ENCODE data around the gene KLHDC7B.

KLHDC7B gene

GRCh38 chr22:50529897-50530579 is 15.7 kb upstream of the KLHDC7B start, which contains the start of gene TYMP:
Gene TYMP (minus strand): TSS chr22:50530012. CDS start chr22:50529709, 303 bp downstream.
- peak; percentile 78 for DNase-seq (ENCODE audit: low read depth)

- DNase-seq (ENCODE audit: low read depth) = no peak
These were observed 15.2 kb upstream of the KLHDC7B start for GRCh38 chr22:50530580-50530876.

- DNase-seq (ENCODE audit: low read depth) = peak; percentile 76
These were observed 14.7 kb upstream of the KLHDC7B start for GRCh38 chr22:50530877-50531545.

- peak; percentile 11 for DNase-seq (ENCODE audit: low read depth)
These were observed 14.1 kb upstream of the KLHDC7B start for GRCh38 chr22:50531546-50531961.

- peak; percentile 75 for DNase-seq (ENCODE audit: low read depth)
These were observed 13.6 kb upstream of the KLHDC7B start for GRCh38 chr22:50531962-50532674.

GRCh38 chr22:50532824-50533796 is 12.6 kb upstream of the KLHDC7B start:
- no peak for DNase-seq (ENCODE audit: low read depth)

- peak; percentile 70 for DNase-seq (ENCODE audit: low read depth)
These were observed 11.6 kb upstream of the KLHDC7B start for GRCh38 chr22:50533856-50534711.

GRCh38 chr22:50535113-50535512 is 10.6 kb upstream of the KLHDC7B start:
- no peak for DNase-seq (ENCODE audit: low read depth)

GRCh38 chr22:50536226-50536625 is 9.5 kb upstream of the KLHDC7B start:
- DNase-seq (ENCODE audit: low read depth) = no peak

GRCh38 chr22:50537765-50538164 is 7.9 kb upstream of the KLHDC7B start:
- DNase-seq (ENCODE audit: low read depth) = no peak

- DNase-seq (ENCODE audit: low read depth) = no peak
These were observed 5.3 kb upstream of the KLHDC7B start for GRCh38 chr22:50540381-50540780.

- peak; percentile 94 for DNase-seq (ENCODE audit: low read depth)
These were observed 4.1 kb upstream of the KLHDC7B start for GRCh38 chr22:50541667-50542026.

GRCh38 chr22:50542416-50542927 is 3.2 kb upstream of the KLHDC7B start:
- no peak for DNase-seq (ENCODE audit: low read depth)

- peak; percentile 69 for DNase-seq (ENCODE audit: low read depth)
These were observed 1.5 kb upstream of the KLHDC7B start for GRCh38 chr22:50544078-50544745.

- no peak for DNase-seq (ENCODE audit: low read depth)
These were observed 899 bp upstream of the KLHDC7B start for GRCh38 chr22:50544746-50545253.

- no peak for DNase-seq (ENCODE audit: low read depth)
These were observed 895 bp downstream of the KLHDC7B start for GRCh38 chr22:50546326-50547262.

GRCh38 chr22:50547263-50547985 is 1.7 kb downstream of the KLHDC7B start:
- DNase-seq (ENCODE audit: low read depth) = no peak

Measured in EH (cell line).